GM19043 (cell line): ENCODE data around the gene TOMM20.

ENCODE experiments used
- ATAC-seq: cut with Tn5 transposase; IDR thresholded peaks from one replicate; pipeline ENCODE4 v1.9.1; 2021; ENCODE audit warnings: low read depth; ENCODE audit not compliant: unreplicated experiment

Gene TOMM20

DNA sequence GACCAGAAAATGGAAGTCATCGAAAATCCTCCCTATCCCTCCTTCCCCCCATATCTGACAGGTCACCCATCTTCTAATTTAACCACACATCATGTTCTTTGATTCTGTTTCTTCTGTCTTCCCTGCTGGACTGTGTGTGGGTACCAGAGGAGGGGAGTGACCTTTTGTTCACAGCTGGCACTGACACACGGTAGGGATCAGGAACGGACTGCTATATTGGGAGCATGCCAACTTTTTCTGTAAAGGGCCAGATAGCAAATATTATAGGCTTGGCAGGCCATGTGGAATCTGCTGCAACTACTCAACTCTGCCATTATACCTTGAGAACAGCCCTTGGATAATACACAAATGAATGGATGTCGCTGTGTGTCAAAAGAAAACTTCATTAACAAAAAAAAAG is 7.5 kb upstream of the TOMM20 start:
- ATAC-seq, result no peak

DNA sequence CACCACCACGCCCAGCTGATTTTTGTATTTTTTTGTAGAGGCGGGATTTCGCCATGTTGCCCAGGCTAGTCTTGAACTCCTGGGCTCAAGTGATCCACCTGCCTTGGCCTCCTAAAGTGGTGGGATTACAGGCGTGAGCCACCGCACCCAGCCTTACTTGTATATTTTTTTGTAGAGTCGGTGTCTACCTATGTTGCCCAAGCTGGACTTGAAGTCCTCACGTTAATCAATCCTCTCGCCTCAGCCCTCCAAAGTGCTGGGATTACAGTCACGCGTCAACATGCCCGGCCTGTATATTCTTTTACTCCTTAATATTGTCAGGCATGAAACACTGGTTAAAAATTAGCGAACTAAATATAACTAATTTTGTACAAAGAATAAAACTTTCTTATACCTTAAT is 5.5 kb upstream of the TOMM20 start:
- ATAC-seq, result no peak

DNA sequence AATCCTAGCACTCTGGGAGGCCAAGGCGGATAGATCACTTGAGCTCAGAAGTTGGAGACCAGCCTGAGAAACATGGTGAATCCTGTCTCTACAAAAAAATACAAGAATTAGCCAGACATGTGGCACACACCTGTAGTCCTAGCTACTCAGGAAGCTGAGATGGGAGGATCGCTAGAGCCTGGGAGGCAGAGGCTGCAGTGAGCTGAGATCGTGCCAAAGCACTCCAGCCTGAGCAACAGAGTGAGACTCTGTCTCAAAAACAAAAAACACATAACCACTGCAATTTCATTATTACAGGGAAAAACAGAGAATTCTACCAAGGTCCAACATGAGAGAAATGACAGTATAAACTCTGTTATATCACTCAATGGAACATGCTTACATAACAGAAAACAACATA is 4.4 kb upstream of the TOMM20 start:
- no peak for ATAC-seq

DNA sequence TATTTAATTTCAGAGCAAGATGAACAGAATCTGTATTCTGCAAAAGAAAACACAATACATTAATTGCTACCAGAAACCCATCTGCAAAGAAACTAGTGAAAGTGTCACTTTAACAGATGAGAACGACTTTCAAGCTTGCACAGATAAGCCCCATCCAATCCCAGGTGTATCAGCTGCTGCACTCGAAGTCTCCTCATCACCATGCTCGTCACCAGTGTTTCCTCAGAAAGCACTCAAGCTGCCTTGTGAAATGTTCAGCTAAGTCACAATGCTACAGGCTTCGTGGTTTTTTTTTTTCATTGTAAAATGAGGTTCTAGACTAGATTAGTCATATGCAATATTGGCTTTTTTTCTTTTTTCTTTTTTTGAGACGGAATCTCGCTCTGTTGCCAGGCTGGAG is 3.3 kb upstream of the TOMM20 start:
- no peak for ATAC-seq

DNA sequence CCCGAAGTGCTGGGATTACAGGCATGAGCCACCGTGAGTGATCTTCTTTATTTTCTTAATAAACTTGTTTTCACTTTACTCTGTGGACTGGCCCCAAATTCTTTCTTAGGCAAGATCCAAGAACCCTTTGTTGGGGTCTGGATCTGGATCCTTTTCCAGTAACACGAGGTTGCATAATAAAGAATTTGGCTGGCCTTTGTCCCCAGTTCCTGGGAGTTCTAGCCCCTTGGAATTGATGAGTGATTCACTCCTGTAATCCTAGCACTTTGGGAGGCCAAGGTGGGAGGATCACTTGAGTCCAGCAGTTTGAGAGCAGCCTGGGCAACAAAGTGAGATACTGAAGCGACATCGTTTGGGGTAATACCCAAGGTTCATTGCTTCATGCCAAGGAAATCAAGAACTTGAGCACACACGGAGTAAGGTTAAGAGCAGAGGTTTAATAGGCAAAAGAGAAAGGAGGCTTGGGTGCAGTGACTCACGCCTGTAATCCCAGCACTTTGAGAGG is 2.2 kb upstream of the TOMM20 start:
- ATAC-seq, result no peak

DNA sequence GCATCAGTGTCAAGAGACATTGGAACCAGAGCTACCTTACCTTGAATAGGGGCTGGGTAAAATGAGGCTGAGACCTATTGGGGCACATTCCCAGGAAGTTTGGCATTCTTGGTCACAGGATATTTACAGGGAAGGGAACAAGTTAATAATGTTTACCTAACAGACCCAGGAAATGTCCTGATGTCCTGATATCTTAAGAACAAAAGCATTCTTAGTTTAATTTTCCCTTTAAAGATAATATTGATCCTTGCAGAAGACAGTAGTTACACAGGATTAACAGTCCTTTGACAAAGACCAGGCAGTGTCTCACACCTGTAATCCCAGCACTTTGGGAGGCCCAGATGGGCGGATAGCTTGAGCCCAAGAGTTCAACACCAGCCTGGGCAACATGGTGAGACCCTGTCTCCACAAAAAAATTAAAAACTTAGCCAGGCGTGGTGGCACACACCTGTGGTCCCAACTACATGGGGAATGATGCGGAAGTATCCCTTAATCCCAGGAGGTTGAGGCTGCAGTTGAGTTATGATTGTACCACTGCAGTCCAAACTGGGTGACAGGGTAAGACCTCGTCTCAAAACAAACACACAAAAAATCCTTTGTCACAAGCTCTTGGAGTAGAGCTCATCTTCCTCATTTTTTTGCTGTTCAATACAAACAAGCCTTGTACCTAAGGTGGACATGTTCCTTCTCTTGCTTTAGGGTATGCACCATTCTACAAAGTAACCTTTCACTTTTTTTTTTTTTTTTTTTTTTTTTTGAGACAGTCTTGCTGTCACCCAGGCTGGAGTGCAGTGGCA is 1.3 kb upstream of the TOMM20 start:
- ATAC-seq, result no peak

DNA sequence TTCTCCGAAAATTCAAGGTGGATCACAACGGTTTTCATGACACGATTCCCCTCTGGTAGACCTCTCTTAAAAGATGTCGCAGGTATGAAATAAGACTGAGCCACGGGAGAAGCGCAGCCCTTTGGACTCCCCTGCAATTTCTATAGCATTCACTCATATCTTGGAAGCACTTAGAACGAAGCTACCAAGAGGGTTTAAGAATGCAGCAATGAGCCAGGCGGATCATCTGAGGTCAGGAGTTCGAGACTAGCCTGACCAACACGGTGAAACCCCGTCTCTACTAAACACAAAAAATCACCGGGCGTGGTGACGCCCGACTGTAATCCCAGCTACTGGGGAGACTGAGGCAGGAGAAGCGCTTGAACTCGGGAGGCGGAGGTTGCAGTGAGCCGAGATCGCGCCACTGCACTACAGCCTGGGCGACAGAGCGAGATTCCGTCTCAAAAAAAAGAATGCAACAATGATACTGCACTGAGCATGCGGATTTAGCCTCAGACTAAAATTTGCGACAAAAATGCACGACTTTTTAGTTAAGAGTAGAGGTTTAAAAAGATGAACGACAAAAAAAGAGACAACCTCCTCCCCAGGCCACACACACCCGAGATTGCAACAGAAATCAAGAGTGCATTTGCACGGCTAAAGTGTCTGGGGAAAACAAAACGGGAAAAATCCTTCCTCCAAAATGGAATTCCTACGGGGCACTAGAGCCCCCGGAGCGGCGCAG is 743 bp downstream of the TOMM20 start:
- no peak for ATAC-seq

DNA sequence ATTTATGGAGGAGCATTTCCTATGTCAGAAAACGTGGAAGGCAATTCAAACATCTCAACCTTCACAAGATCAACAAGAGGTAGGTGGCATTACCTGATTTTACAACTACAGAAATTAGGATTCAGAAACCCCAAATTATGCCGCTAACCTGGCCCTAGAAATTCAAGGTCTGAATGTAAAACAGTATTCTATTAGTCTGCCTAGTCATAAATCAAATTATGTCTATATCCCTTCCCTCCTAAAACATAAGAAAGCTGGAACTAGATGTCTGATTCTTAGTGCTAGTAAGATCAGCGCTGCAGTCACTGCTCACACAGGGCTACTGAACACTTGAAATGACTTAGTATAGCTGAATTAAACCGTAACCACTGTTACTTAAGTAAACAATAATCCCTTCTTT is 1.4 kb downstream of the TOMM20 start:
- no peak for ATAC-seq

DNA sequence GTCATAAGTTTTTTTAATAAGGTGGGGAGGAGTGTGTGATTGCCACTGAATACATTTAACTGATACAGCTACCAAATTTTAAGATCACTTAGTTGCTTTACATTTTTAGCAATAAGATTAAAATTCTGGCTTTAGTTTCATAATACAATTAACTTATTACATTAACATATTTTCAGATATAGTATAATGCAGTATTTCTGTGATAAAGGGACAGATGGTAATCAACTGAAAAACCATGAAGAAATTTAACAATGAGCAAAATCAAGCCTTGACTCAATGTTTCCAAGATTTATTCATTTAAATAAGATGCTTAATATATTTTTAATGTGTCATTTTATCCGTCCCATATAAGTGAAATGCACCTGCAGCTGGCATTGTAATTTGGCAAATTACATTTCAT is 4.0 kb downstream of the TOMM20 start:
- ATAC-seq, result no peak

DNA sequence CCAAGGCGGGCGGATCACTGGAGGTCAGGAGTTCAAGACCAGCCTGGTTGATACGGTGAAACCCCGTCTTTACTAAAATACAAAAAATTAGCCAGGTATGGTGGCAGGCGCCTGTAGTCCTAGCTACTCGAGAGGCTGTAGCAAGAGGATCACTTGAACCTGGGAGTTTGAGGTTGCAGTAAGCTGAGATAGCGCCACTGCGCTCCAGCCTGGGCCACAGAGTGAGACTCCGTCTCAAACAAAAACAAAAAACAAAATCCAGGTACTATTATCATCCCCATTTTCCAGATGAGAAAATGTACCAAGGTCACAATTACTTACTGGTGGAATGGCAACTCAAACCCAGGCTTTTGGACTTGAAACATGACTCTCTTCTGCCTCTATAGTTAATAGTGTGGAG is 4.5 kb downstream of the TOMM20 start:
- ATAC-seq, result no peak

DNA sequence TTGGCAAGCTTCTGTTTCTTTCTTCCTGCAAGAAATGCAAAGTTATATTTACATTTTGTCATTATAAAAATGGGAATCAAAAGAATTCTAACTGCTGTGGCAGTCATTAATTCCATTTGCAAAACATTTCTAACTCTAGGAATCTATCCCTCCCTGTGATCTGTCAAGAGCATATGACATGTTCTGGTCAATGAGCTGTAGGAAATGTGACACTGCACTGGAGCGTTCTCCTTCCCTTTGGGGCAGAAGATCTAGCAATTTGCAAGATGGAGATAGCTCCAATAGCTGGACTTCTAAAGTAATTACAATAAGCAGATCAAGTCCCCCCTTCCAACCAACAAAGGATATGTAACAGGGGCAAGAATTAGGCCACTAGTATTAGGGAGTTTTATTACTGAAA is 6.3 kb downstream of the TOMM20 start:
- no peak for ATAC-seq

DNA sequence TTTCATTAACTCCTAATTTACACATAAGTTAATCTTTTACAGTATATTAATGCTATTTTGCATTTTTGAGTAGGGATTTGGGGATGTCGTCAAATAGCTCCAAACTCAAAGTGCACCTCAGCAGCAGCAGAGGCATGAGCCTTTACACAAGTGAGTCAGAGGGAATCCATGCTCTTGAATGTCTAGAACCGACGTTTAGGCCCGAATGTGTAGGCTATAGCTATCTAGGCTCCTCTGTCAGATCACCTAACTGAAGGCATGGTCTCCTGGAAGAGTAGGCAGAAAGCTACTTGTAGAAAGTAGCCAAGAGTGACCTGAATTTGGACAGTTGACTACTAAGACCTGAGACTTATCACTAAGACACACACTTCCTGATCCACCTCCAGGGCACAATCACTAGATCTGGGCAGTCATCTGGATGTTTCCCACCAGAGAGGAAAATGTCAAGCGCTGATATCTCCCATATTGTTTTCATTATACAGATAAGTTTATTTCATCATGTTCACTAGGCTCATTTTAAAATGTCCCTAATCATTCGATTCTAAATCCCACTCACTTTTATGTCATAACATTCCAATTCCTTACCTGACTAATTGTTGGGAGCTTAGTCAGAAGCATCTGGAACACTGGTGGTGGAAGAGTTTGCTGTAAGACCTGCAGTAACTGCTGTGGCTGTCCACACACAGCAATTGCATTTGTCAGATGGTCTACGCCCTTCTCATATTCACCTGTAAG is 15.3 kb downstream of the TOMM20 start:
- no peak for ATAC-seq

DNA sequence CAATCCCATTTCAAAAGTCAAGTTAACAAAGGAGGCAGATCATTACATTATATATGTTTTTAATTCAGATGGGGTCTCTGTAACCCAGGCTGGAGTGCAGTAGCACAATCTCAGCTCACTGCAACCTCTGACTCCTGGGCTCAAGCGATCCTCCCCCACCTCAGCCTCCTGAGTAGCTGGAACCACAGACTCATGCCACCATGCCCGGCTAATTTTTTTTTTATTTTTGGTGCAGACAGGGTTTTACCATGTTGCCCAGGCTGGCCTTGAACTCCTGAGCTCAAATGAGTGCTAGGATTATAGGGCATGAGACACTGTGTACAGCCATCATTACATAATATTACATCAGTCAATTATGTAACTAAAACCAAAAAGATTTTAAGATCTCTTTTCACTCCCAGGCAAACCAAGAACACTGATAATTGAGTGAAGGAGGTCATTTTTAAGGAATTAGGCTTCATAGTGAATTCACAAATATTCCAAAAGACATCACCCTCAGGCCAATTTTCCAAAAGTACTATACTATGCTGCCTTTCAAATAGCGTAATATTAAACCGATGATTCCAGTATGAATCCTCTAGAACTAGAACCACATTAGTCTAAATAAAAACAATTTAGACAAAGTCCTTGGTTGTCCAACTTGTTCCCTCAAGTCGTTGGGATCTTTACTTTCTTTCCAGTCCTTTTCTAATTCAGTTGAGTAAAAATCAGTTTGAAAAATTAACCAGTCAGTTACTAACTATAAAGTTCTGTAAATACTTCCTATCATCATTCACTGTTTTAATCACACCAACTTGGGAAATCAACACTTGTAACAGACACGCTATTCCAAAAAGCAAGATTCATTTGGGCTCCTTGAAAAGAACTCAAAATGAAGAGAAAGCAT is 16.1 kb downstream of the TOMM20 start:
- no peak for ATAC-seq

DNA sequence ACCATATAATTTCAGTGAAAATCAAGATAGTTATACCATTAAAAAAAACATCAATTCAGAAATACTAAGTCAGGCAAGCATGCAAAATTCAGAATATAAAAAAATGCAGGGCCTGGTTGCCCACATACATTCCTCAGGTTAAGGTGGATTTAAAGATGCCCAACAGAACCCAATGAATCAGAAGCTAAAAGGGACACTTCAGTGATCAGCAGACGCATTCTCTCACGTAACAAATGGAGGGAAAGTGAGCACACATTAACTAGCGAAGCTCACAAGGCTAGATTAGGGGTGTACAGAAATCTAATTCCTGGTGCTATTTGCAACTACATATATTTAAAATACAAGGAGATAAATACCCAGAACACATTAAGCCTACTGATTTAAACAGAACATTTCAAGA is 17.5 kb downstream of the TOMM20 start:
- ATAC-seq, result no peak

DNA sequence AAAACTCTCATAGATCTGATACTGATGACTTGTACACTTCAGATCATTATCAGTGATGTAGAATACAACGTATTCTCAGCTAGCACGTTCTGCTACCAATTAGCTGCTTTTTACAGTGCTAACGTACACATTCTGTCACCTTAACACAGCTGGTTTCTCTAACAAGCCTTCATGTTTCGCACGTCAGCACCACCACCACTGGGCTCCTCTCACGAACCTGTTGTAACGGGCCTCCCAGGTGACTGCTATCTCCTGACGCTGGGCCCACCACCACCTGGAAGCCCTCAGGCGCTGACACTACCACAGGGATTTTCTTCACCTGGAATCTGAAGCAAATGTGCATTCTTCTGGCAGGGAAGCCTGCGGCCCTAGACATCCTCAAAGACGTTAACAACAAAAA is 19.8 kb downstream of the TOMM20 start:
- ATAC-seq, result no peak

DNA sequence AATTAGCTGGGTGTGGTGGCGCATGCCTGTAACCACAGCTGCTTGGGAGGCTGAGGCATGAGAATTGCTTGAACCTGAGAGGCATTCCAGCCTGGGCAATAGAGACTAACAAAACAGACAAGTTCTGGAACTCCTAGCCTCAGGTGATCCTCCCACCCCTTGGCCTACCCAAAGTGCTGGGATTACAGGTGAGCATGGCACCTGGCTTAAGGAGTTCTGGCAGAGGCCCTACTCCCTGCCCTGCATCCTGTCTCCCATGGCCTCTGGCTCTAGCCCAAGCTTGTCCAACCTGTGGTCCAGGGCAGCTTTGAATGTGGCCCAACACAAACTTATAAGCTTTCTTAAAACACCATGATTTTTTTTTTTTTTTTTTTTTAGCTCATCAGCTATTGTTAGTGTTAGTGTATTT is 20.4 kb downstream of the TOMM20 start:
- no peak for ATAC-seq

DNA sequence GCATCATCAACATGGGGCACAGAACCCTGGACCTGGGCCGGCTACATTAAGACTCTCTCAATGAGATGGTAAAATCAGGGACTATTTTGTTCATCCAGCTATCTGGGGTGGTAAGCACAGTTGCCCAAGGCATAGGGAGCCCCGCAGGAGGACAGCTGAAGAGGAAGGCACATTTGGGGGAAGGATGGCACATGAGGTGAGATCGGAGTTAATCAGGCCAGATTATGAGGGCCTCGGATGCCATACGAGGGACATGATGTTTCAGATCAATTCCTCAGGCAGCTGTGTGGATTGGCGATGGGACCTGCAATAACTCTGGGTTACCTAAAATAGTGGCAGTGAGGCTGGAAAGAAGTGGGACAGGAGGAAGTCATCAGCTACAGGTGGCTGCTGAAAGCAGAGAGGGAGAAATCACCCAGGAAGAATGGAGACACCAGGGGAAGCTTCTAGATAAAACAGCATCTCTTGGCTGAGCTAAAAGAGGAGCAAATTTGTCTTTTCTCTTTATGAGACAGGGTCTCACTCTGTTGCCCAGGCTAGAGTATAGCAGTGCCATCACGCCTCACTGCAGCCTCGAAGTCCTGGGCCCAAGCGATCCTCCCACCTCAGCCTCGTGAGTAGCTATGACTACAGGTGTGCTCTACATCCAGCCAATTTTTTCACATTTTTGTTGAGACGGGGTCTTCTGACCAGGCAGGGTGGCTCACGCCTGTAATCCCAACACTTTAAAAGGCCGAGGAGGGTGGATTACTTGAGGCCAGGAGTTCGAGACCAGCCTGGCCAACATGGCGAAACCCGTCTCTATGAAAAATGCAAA is 21.1 kb downstream of the TOMM20 start:
- no peak for ATAC-seq

DNA sequence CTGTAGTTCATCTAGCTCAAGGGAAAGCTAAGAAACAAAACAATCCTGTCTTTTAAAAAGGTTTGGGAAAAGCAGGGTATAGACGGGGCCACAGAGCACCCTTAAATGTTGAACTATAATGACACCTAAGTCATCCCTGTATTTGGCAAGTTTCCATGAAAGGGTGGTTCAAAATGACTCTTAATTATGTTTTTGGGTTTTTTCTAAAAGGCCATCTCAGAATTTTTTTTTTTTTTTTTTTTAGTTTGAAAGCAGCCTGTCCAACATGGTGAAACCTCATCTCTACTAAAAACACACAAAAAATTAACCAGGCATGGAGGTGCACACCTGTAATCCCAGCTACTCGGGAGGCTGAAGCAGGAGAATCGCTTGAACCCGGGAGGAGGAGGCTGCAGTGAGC is 22.2 kb downstream of the TOMM20 start:
- ATAC-seq, result no peak
